GM18858 (cell line): ENCODE measurements around the gene PPP1R13L.
"Not testable (repeated sequence)": the region's sequence is repeated elsewhere in the genome, so short reads cannot be mapped to it uniquely, and the experiment has no call there.

ENCODE experiments used
- ATAC-seq: cut with Tn5 transposase; IDR thresholded peaks from one replicate; pipeline ENCODE4 v1.9.1; 2021; ENCODE audit not compliant: unreplicated experiment

The PPP1R13L gene

DNA sequence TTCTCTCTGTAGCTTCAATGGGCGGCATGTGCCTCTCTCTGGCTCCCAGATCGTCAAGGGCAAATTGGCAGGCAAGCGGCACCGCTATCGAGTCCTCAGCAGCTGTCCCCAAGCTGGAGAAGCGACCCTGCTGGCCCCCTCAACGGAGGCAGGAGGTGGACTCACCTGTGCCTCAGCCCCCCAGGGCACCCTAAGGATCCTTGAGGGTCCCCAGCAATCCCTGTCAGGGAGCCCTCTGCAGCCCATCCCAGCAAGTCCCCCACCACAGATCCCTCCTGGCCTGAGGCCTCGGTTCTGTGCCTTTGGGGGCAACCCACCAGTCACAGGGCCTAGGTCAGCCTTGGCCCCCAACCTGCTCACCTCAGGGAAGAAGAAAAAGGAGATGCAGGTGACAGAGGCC lies 3.3 kb upstream of the PPP1R13L start:
- no peak for ATAC-seq

- ATAC-seq: not testable (repeated sequence)
Observed at GRCh38 chr19:45407585-45407984, 2.7 kb upstream of the PPP1R13L start.

GRCh38 chr19:45407091-45407375 lies 2.2 kb upstream of the PPP1R13L start:
- no peak for ATAC-seq

GRCh38 chr19:45406226-45407090 lies 1.6 kb upstream of the PPP1R13L start, which contains the start of gene POLR1G:
TSS of gene POLR1G (plus strand) at chr19:45406644. CDS start at chr19:45406697, 53 bp downstream.
- peak; percentile 48 for ATAC-seq

DNA sequence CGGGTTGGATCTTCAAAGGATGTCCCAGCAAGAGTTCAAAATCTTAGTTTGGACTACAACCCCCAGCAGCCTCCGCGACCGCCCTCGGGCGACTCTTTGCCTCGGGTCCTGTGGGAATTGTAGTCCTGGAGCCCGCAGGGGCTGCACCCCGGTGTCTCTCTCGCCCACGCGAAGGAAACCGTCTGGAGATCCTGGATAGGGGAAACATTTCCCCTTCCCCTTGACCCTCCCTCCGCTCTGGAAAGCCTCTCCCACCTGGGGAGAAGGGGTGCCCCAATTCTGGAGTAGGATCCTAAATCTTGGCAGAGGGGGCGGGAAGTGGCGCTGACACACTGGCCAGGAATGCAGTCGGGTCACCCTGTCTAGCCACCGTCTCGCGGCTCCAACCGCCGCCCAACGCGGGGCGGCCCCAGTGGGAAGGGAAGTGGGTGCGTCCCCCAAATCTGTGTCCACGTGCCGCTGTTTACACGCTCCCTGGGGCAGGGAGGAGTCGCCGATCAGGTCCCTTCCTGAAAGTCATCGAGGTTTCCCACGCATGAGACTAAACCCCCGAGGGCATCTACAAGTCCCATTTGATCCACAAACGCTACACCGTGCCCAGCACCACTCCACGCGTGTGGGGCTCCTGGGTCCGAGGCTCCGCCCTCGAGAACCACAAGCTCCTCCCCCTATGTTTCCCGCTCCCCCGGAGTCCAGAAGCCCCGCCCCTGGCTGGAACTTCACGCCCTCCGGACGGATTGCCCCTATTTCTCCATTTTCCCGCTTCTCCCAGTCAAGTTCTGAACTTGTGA lies 761 bp upstream of the PPP1R13L start:
- ATAC-seq: peak; percentile 35

GRCh38 chr19:45403781-45404556 lies 900 bp downstream of the PPP1R13L start:
- no peak for ATAC-seq

DNA sequence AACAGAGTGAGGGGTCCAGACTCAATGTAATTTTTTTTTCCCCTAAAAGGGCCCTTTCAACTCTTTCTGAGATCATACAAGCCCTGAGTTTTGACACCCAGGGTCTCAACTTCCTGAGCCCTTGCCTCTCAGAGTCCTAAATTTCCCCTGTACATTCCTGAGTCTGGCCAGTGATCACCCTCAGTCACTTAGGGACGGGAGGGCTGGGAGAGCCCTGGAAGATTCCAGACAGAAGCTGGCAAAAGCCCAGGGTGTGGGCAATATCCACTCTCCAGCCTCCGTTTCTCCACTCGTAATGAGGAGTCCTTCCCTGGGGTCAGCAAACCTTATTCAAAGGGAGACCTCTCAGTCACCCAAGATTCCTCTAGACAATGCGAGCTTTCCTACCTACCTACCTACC lies 1.6 kb downstream of the PPP1R13L start:
- no peak for ATAC-seq

- no peak for ATAC-seq
Observed at GRCh38 chr19:45402298-45403061, 2.4 kb downstream of the PPP1R13L start.

DNA sequence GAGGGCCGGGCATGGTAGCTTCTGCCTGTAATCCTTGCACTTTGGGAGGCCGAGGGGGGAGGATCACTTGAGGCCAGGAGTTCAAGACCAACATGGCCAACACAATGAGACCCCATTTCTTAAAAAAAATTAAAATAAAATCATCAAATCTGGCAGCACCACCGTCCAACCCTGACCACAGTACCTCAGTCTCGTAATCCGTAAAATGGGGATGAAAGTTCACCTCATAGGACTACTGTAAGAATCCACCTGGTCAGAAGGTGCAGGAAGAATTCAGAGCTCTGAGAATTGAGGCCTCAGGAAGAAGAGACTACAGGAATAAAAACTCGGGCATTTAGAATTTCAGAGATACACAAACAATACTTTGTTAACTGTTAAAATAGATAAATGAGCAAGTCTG lies 3.1 kb downstream of the PPP1R13L start:
- ATAC-seq: no peak

- no peak for ATAC-seq
Observed at GRCh38 chr19:45400192-45400591, 4.7 kb downstream of the PPP1R13L start.

DNA sequence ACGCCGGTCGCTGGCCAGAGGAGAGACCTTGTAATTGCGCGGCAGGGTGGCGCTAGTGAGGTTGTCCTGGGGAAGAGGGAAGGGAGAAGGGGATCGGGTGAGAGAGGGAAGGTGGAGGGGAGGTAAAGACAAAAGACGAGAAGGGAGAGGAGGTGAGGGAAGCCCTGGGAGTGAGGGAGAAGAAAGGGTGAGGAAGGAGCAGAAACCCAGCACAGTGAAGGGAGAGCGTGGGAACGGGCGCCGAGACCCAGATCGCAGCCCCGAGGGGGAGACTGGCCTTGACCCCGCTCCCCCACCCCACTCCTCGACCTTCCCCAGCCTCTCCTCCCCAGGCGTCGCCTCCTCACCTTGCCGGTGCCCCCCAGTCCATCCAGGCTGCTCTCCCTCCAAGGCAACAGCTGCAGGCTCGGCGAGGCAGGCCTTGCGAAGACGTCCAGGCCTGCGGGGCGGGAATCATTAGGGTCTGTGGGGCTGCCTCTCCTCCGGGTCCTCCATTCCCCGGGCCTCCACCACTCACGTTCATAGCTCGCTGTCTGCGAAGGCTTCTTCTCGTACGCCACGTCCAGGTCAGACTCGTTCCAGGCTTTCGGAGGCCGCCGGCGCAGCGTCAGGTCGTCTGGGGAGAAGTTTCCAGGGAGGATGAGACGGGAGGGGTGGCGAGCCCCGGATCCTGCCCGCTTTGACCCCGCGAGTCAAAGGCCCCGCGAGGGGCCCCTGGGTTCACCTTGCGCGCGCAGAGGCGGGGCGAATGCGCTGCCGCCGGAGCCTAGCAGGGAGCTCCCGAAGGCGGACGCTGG lies 8.8 kb downstream of the PPP1R13L start:
- no peak for ATAC-seq

- ATAC-seq: no peak
Observed at GRCh38 chr19:45391871-45392665, 12.8 kb downstream of the PPP1R13L start.

GRCh38 chr19:45391346-45391745 lies 13.5 kb downstream of the PPP1R13L start:
- ATAC-seq: no peak

DNA sequence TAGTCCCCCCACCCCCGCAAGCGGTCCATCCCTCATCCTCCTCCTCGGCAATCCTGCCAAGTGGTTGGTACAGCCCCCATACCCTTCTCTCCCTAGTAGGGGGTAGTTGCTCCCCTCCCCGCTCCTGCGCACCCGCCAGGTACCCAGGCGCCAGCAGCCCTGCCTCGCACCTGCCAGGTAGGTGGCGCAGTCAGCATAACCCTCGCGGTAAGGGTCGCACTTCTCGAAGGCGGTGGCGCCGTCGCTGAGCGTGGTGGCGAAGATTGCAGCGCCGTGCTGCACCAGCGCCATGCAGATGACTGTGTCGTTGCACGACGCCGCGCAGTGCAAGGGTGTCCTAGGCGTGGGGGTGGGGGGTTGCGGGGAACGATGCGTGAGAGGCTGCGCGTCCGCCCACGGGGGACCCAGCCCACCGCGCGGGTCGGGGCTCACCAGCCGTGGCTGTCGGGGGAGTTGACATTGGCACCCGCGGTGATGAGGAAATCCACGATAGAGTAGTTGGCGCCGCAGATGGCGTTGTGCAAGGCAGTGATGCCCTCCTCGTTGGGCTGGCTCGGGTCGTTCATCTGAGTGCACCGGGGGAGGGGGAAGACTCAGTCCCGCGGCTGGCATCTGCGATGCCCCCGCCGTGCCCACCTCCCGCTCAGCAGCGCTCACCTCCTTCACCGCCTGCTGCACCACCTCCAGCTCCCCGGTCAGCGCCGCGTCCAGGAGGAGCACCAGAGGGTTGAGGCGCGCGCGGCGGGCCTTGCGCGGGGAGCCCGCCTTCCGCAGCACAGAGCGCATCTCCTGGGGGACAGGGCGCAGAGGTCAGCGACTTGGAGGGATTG lies 19.3 kb downstream of the PPP1R13L start:
- no peak for ATAC-seq

GRCh38 chr19:45382426-45382825 lies 22.4 kb downstream of the PPP1R13L start:
- no peak for ATAC-seq

- no peak for ATAC-seq
Observed at GRCh38 chr19:45380107-45380506, 24.8 kb downstream of the PPP1R13L start.

DNA sequence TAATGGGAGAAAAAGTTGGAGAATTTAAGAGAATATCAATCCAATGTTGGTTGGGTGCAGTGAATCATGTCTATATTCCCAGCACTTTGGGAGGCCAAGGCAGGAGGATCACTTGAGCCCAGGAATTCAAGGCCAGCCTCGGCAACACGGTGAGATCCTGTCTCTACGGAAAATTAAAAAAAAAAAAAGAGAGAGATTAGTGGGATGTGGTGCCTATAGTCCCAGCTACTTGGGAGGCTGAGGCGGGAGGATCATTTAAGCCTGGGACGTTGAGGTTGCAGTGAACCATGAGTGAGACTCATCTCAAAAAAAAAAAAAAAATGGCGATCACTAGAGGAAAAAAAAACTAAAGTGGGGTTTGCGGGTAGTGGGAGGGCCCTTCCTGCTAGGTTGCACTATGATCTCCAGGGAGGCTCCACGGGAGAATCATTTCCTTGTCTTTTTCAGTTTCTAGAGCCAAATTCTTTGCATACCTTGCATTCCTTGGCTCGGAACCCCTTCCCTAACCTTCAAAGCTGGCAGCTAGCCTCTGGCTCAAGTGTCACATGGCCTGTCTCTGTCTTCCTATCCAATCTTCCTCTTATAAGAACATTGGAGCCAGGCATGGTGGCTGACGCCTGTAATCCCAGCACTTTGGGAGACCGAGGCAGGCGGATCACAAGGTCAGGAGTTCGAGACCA lies 28.7 kb downstream of the PPP1R13L start:
- ATAC-seq: no peak
